ENCODE data around the gene MT1B.

DNA sequence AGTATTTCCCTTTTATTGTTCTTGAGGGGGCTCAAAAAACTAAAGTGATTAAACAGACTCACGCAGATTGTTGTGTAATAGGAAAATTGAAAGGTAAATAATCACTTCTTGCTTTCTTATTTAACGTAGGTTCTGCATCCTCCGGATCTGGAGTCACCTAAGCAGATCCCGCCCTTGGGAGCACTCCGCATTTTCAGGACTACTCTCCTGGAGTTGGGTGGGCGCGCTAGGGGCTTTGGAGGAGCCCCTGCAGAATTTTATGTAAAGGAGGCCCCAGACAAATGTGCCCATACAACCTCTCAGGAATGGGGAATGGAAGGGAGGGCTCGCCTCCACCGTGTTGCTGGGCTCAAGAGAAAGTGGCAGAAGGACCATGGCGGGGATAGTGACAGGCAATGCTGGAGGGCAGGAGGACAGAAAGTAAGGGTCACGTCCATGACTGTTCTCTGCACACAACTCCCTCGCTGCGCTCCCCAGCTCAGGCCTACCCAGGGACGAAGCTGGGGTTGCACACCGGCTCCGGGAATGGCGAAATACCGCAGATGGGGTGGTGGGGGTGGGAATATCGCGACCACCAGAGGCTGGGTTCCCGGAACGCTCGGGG is 35.0 kb upstream of the MT1B start:
- TF ChIP-seq JUN (CRISPR knock-in tag; IDR thresholded peaks at IDR 0.05) (no peak), ZNF572 (CRISPR knock-in tag; IDR thresholded peaks at IDR 0.05) (no peak), CTCF (CRISPR knock-in tag; IDR thresholded peaks at IDR 0.05) (no peak), ATF4 (CRISPR knock-in tag; IDR thresholded peaks at IDR 0.05) (no peak), ZBTB7A (CRISPR knock-in tag; IDR thresholded peaks at IDR 0.05) (no peak), ZNF335 (CRISPR knock-in tag; IDR thresholded peaks at IDR 0.05) (no peak), ZNF878 (CRISPR knock-in tag; IDR thresholded peaks at IDR 0.05) (no peak), POLR2A (IDR thresholded peaks at IDR 0.05; ENCODE audit: insufficient read depth in 1 of 2, low read depth in 2 of 2, low read length in 2 of 2) (no peak), ZFX (CRISPR knock-in tag; IDR thresholded peaks at IDR 0.05; ENCODE audit: low read depth) (no peak), MTF1 (CRISPR knock-in tag; IDR thresholded peaks at IDR 0.05) (no peak)
